ENCODE measurements around the gene NBPF3.
"Not testable (repeated sequence)": the region's sequence is repeated elsewhere in the genome, so short reads cannot be mapped to it uniquely, and the experiment has no call there.

NBPF3 gene

DNA sequence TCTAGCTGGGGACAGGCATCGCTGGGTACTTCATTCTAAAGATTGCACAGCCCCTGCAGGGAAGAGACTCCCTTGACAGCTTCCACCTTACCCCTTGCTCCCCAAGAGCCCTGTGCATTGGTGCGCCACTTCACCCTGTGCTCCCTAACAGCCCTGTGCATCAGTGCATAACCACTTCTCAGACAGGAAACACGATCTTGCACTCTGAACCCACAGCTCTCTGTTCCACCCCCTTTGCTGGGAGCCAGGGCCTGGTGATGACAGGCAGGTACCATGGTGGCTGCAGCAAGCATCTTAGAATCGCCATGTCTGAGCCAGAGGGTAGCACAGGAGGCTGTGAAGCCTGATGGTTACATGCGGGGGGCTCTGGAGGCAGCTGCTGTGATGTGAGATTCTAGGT, 74.3 kb downstream of the NBPF3 start:
- intact Hi-C loops (cut with DNase I), result no loop called here

DNA sequence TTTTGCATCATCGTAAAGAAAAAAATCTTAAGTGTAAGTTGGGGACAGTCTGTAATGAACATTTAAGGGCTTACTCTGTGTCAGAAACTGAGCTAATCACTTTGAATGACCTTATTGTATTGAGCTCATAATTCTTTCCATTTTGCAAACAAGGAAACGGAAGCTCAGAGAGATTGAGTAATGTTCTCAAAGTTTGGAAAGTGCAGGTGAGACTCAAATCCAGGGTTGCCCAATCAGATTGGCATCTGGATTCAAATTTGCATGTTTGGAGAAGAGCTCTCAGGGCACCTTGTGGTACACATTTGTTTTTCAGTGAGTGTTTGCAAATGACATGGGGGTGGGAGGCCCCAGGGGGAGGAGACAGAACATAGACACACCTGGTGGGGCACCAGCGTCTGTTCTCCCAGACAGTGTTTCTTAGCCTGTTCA, 77.2 kb downstream of the NBPF3 start:
- intact Hi-C loops (cut with DNase I), result no loop called here
- peak in 2 of 10 donors; percentile 6 to 30 for DNase-seq

More for the DNA sequence above, 74.3 kb downstream of the NBPF3 start:
- DNase-seq, result peak in 2 of 10 donors; percentile 18 to 22

- DNase-seq, result peak in 1 of 10 donors; percentile 48
- intact Hi-C loops (cut with DNase I), result no loop called here
Observed at GRCh38 chr1:21517660-21518480, 77.9 kb downstream of the NBPF3 start.

- intact Hi-C loops (cut with DNase I), result no loop called here
- DNase-seq, result peak in 3 of 10 donors; percentile 3 to 57 (median 22)
Observed at GRCh38 chr1:21518774-21519455, 79.0 kb downstream of the NBPF3 start.

GRCh38 chr1:21519486-21520070, 79.6 kb downstream of the NBPF3 start:
- intact Hi-C loops (cut with DNase I), result not testable (repeated sequence)

GRCh38 chr1:21520899-21521716, 81.2 kb downstream of the NBPF3 start:
- intact Hi-C loops (cut with DNase I), result no loop called here

More at GRCh38 chr1:21519486-21520070, 79.6 kb downstream of the NBPF3 start:
- peak in 2 of 10 donors; percentile 20 to 51 for DNase-seq

DNA sequence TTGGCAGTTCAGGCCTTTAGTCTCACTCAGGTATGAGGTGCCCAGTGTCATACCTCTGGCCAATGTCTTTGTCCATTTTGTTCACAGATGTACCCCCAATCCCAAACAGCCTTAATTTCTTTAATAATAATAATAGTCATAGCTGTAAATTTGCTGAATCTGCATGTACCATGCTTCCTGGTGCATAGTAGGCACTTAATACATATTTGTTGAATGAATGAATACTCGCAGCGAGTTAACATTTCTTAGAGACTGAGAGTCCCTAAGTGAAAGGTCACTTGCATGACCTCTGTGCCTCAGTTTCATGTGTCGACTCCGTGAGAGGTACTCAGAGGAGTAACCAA, 81.8 kb downstream of the NBPF3 start:
- DNase-seq, result no peak
- intact Hi-C loops (cut with DNase I), result no loop called here

More at GRCh38 chr1:21520899-21521716, 81.2 kb downstream of the NBPF3 start:
- peak in 3 of 10 donors; percentile 49 to 66 (median 55) for DNase-seq

DNA sequence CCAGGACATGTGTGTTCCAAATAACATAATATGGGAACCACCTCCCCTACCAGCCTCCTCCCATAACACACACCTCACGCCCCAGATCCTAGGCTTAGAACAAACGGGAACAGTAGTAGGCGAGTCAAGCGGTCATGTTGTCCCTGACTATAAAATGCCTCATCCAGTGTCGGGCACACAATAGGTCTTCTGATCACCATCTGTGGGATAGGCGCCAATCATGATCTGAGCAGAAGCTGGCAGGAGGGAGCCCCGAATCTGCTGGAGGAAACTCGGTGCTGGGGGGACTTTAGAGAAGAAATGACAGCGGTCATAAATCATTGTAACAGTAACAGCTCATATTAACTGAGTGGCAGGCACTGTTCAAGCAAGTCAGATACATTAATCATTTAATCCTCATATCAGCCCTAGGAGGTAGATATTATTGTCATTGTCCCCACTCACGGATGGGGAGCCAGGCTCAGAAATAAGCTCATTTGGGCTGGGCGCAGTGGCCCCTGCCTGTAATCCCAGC, 82.6 kb downstream of the NBPF3 start:
- intact Hi-C loops (cut with DNase I), result no loop called here
- DNase-seq, result peak in 2 of 10 donors; percentile 11 to 52

DNA sequence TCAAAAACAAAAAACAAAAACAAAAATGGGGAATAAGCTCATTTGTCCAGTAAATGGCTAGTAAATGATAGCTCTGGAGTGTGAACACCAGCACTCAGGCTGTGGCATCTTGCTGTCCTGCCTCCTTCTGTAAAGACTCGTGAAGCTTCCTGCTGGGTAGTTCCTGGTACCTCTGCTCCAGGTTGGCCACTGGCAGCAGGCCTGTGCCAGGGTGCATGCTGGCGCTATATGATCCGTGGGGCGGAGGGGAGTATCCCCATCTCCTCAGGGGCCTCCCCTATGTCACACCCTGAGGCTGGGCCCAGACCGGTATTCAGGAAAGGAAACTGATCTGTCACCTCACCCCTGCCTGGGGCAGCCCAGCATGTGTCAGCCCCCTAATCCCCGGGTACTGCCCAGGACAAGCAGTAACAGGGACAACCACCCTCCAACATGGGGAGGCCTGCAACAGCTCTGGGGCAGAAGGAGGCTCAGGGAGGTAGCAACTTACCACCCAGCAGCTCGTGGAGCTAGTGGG, 83.4 kb downstream of the NBPF3 start:
- intact Hi-C loops (cut with DNase I), result no loop called here
- peak in 3 of 10 donors; percentile 22 to 67 (median 46) for DNase-seq

DNA sequence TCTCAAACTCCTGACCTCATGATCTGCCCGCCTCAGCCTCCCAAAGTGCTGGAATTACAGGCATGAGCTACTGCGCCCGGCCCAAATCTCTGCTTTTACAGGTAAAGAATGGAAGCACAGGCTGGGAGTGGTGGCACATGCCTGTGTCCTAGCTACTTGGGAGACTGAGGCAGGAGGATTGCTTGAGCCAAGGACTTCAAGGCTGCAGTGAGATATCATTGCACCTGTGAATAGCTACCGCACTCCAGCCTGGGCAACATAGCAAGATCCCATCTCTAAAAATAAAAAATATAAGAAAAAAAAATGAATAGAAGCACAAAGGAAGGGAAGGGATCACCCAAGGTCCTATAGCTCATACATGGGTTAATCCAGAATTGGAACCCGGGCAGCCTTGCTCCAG, 84.3 kb downstream of the NBPF3 start:
- intact Hi-C loops (cut with DNase I), result no loop called here
- peak in 3 of 10 donors; percentile 11 to 44 (median 27) for DNase-seq

GRCh38 chr1:21524686-21525339, 84.9 kb downstream of the NBPF3 start:
- DNase-seq, result peak; percentile 38 to 90 (median 57)
- intact Hi-C loops (cut with DNase I), result no loop called here

DNA sequence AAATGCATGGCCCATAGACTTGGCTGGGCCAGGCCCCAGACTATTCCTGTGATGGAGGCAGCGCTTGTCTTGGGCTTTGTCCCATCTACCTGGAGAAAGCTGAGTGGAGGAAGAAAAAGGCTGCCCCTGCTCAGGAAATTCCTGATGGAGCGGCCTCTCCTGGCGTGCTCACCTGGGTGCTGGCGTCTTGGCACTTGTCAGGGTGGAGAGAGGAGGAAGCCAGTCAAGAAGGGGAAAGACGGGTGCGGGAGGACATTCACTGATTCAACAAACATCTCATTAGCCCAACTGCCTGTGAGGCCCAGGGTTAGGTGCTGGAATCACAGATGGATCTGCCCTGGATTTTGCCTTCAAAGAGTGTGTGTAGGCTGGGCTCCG, 85.4 kb downstream of the NBPF3 start:
- peak in 1 of 10 donors; percentile 34 for DNase-seq
- intact Hi-C loops (cut with DNase I), result no loop called here

GRCh38 chr1:21526441-21526840, 86.5 kb downstream of the NBPF3 start:
- peak in 1 of 10 donors; percentile 5 for DNase-seq
- intact Hi-C loops (cut with DNase I), result no loop called here

DNA sequence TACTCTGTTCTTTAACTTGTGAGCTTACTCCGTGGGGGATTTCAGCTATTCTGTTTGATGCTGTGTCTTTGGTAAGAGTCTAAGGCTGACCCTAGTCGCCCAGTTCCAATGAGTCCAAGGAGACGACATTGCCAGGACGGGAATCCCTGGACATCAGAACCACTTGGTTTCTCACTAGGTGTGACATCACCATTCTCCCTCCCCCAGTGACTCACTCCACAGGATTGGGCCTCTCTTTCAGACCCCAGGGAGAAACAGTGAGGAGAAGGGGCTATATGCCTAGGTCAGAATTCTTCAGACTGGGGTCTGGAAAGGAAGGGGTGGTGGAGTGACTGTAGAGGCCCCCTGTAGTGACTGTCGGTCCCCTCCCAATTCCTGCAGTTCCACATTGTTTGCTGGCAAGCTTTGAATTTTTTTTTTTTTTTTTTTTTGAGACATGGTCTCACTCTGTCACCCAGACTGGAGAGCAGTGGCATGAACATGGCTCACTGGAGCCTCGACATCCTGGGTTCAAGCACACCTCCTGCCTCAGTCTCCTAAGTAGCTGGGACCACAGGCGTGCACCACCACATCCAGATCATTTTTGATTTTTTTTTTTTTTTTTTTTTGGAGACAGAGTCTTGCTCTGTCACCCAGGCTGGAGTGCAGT, 90.6 kb downstream of the NBPF3 start:
- peak in 1 of 10 donors; percentile 8 for DNase-seq
- intact Hi-C loops (cut with DNase I), result no loop called here

- intact Hi-C loops (cut with DNase I), result no loop called here
- no peak for DNase-seq
Observed at GRCh38 chr1:21531241-21531640, 91.3 kb downstream of the NBPF3 start.

DNA sequence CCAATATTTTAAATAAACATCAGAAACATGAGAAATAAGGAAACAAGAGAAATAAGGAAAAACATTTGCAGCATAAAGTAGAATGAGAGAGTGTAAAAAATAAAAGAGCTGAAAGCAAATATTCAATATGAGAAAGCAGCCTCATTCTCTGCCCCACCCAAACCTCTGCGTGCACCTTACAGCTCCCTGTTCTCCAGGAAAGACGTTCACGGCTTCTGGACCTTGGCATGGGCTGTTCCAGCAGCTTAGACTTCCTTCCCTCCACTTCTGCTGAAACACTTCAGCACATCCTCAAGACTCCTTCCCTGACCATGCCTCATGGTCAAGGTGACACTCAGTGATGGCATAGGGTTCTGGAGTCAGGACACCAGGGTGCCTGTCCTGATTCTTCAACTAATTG, 92.6 kb downstream of the NBPF3 start:
- intact Hi-C loops (cut with DNase I), result no loop called here
- peak in 1 of 10 donors; percentile 3 for DNase-seq

DNA sequence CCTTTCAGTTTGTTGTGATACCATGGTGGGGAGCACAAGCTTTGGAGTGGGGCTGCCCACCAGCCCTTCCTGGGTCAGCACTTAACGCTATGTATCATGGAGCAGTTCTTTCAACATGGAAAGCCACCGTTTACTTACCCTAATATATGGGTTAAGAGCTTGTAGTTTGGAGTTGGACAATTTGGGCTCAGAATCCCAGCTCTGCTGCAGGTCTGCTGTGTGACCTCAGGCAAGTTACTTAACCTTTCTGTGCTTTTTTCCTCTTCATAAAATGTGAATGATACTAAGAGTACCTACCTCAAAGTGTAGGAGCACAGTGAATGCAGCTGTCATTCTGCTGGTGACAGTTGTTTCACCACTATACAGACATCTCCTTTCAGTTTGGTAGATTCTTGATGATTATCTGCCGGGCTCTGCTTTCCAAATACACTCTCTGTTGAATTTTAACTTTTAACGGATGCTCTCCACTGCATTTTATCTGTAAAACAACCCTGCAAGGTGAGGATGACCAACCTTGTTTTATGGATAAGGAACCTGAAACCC, 93.1 kb downstream of the NBPF3 start:
- peak in 1 of 10 donors; percentile 3 for DNase-seq
- intact Hi-C loops (cut with DNase I), result no loop called here

DNA sequence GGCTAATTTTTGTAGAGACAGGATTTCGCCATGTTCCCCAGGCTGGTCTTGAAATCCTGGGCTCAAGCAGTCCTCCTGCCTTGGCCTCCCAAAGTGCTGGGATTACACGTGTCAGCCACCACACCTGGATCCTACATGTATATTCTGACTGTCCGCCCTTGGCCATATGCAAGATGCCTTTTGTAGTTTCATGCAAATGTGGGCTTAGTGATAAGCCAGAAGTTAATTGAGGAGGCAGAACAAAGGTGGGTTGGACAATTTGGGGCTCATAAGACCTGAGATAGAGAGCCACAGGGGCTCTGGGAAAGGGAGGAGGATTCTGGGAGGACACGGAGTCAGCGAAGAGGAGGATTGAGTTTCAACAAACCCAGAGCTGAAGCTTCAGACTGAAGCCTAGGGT, 94.2 kb downstream of the NBPF3 start:
- DNase-seq, result no peak
- intact Hi-C loops (cut with DNase I), result no loop called here

Data from posterior cingulate gyrus (tissue), 11 donors.